ENCODE data around the gene HHIPL1.

HHIPL1 gene

DNA sequence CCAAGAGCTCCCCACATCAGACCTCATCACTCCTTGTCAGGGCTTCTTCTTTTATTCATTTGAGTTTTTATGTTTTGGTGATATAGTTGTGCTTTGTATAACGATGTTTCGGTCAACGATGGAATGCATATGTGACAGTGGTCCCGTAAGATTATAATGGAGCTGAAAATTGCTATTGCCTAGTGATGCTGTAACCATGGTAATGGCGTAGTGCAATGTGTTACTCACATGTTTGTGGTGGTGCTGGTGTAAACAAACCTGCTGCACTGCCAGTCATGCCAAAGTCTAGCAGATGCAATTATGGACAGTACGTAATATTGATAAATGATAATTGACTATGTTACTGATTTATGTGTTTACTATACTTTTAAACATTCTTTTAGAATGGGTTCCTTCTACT is 55.5 kb downstream of the HHIPL1 start:
- no peak for TF ChIP-seq ZNF274 (IDR thresholded peaks at IDR 0.05; ENCODE audit: low read depth, low read length)
- no peak overlapping the region for H3K4me3 ChIP-seq (ENCODE audit: low read length)

GRCh38 chr14:99701260-99701659 is 56.3 kb downstream of the HHIPL1 start:
- no peak overlapping the region for H3K4me3 ChIP-seq (ENCODE audit: low read length)
- TF ChIP-seq ZNF274 (IDR thresholded peaks at IDR 0.05; ENCODE audit: low read depth, low read length) = no peak

- no peak for TF ChIP-seq ZNF274 (IDR thresholded peaks at IDR 0.05; ENCODE audit: low read depth, low read length)
- no peak overlapping the region for H3K4me3 ChIP-seq (ENCODE audit: low read length)
Observed at GRCh38 chr14:99702115-99702514, 57.2 kb downstream of the HHIPL1 start.

- H3K4me3 ChIP-seq (ENCODE audit: low read length) = no peak overlapping the region
- no peak for TF ChIP-seq ZNF274 (IDR thresholded peaks at IDR 0.05; ENCODE audit: low read depth, low read length)
Observed at GRCh38 chr14:99703381-99703780, 58.5 kb downstream of the HHIPL1 start.

DNA sequence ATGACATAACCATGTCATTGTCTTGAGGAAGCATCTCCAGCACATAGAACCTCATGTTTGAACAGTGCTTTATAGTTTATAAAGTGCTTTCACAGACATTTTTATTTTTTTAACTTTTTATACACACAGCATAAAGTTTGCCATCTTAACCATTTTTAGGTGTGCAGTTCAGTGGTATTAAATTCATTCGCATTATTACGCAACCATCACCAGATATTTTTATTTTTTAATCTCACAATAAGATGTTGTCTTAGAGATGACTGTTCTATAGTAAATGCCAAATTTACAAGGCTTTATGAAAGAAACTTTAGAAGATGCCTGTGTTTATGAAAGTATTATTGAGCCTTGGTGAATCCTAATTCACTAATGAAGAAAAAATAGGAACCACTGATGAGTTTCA is 59.1 kb downstream of the HHIPL1 start:
- TF ChIP-seq ZNF274 (IDR thresholded peaks at IDR 0.05; ENCODE audit: low read depth, low read length) = no peak
- H3K4me3 ChIP-seq (ENCODE audit: low read length) = no peak overlapping the region

GRCh38 chr14:99706107-99706900 is 61.4 kb downstream of the HHIPL1 start:
- no peak for TF ChIP-seq ZNF274 (IDR thresholded peaks at IDR 0.05; ENCODE audit: low read depth, low read length)
- H3K4me3 ChIP-seq (ENCODE audit: low read length) = no peak overlapping the region

GRCh38 chr14:99707420-99707819 is 62.5 kb downstream of the HHIPL1 start:
- TF ChIP-seq ZNF274 (IDR thresholded peaks at IDR 0.05; ENCODE audit: low read depth, low read length) = no peak
- H3K4me3 ChIP-seq (ENCODE audit: low read length) = no peak overlapping the region

GRCh38 chr14:99707921-99708320 is 63.0 kb downstream of the HHIPL1 start:
- TF ChIP-seq ZNF274 (IDR thresholded peaks at IDR 0.05; ENCODE audit: low read depth, low read length) = no peak

GRCh38 chr14:99708449-99708848 is 63.5 kb downstream of the HHIPL1 start:
- H3K4me3 ChIP-seq (ENCODE audit: low read length) = no peak overlapping the region
- TF ChIP-seq ZNF274 (IDR thresholded peaks at IDR 0.05; ENCODE audit: low read depth, low read length) = no peak

More at GRCh38 chr14:99707921-99708320, 63.0 kb downstream of the HHIPL1 start:
- no peak overlapping the region for H3K4me3 ChIP-seq (ENCODE audit: low read length)

- TF ChIP-seq ZNF274 (IDR thresholded peaks at IDR 0.05; ENCODE audit: low read depth, low read length) = no peak
- H3K4me3 ChIP-seq (ENCODE audit: low read length) = no peak overlapping the region
Observed at GRCh38 chr14:99713972-99714371, 69.0 kb downstream of the HHIPL1 start.

- no peak for TF ChIP-seq ZNF274 (IDR thresholded peaks at IDR 0.05; ENCODE audit: low read depth, low read length)
- H3K4me3 ChIP-seq (ENCODE audit: low read length) = no peak overlapping the region
Observed at GRCh38 chr14:99715266-99716000, 70.5 kb downstream of the HHIPL1 start.

- H3K4me3 ChIP-seq (ENCODE audit: low read length) = no peak overlapping the region
- no peak for TF ChIP-seq ZNF274 (IDR thresholded peaks at IDR 0.05; ENCODE audit: low read depth, low read length)
Observed at GRCh38 chr14:99716091-99716849, 71.3 kb downstream of the HHIPL1 start.

GRCh38 chr14:99716850-99717681 is 72.1 kb downstream of the HHIPL1 start:
- no peak for TF ChIP-seq ZNF274 (IDR thresholded peaks at IDR 0.05; ENCODE audit: low read depth, low read length)
- H3K4me3 ChIP-seq (ENCODE audit: low read length) = no peak overlapping the region

DNA sequence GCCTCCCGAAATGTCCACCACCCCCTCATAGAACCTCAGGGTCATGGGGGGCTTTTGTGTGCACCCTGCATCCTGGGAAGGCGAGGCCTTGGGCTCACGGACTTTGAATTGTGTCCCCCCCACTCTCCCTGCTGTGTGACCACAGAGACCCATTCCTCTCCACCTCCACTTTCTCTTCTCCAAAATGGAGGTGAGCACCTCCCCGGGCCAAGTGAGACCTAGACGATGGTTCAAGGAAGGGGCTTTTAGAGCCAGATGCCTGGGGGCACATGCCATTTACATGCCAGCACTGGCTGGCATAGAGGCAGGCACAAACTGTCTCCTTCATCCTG is 72.7 kb downstream of the HHIPL1 start:
- H3K4me3 ChIP-seq (ENCODE audit: low read length) = no peak overlapping the region
- TF ChIP-seq ZNF274 (IDR thresholded peaks at IDR 0.05; ENCODE audit: low read depth, low read length) = no peak
